Liver (tissue), 9 donors: ENCODE data around the gene HSP90AA1. TPM values are rescaled to one million over a fixed set of nuclear protein-coding genes. Genes with fewer than 3 reads are reported as not detected.
"Not testable (repeated sequence)": the region's sequence is repeated elsewhere in the genome, so short reads cannot be mapped to it uniquely, and the experiment has no call there.

Experiments
- DNase-seq: peaks from one replicate; pipeline ENCODE4 v3.0.0-alpha.2; 2017; ENCODE audit warnings: low spot score
- H3K27ac ChIP-seq, 2 donors: one replicate each; pipeline ENCODE4 v1.7.0; 2013; ENCODE audit warnings: inconsistent platforms in 2 of 2, low read length in 2 of 2, control low read depth in 1 of 2, low read depth in 1 of 2, mild to moderate bottlenecking in 1 of 2
- H3K27me3 ChIP-seq, 4 donors: one replicate each; pipeline versions ENCODE4 v1.6.1 to v1.7.0; 2013; ENCODE audit warnings: low read length in 3 of 4, inconsistent platforms in 1 of 4, mild to moderate bottlenecking in 1 of 4, moderate library complexity in 1 of 4; ENCODE audit not compliant: control insufficient read depth in 4 of 4, insufficient read depth in 4 of 4
- H3K36me3 ChIP-seq, 4 donors: one replicate each; pipeline versions ENCODE4 v1.6.1 to v1.7.0; 2013; ENCODE audit warnings: low read length in 3 of 4, mild to moderate bottlenecking in 3 of 4, low read depth in 1 of 4, moderate library complexity in 1 of 4; ENCODE audit not compliant: control insufficient read depth in 4 of 4, insufficient read depth in 3 of 4
- H3K4me1 ChIP-seq, 4 donors: one replicate each; pipeline versions ENCODE4 v1.6.1 to v1.7.0; 2013; ENCODE audit warnings: low read length in 3 of 4, mild to moderate bottlenecking in 3 of 4, moderate library complexity in 1 of 4; ENCODE audit not compliant: control insufficient read depth in 4 of 4, insufficient read depth in 4 of 4
- H3K4me3 ChIP-seq, 3 donors: one replicate each; pipeline versions ENCODE4 v1.6.1 to v1.7.0; 2013; ENCODE audit warnings: low read length in 3 of 3, control low read depth in 1 of 3, low read depth in 1 of 3, mild to moderate bottlenecking in 1 of 3
- H3K9ac ChIP-seq, 2 donors: one replicate each; pipeline ENCODE4 v1.7.0; 2013; ENCODE audit warnings: low read length in 2 of 2, mild to moderate bottlenecking in 2 of 2, moderate library complexity in 2 of 2, control low read depth in 1 of 2, low read depth in 1 of 2
- H3K9me3 ChIP-seq, 4 donors: one replicate each; pipeline versions ENCODE4 v1.6.1 to v1.7.0; 2013; ENCODE audit warnings: low read length in 3 of 4; ENCODE audit not compliant: control insufficient read depth in 4 of 4
- ATF3 ChIP-seq: IDR thresholded peaks from 2 replicates; pipeline ENCODE4 v1.6.1; 2016; ENCODE audit warnings: antibody characterized with exemption
- EGR1 ChIP-seq, 2 donors: IDR thresholded peaks; 2 replicates each; pipeline ENCODE4 v1.6.1; 2016 to 2018; ENCODE audit warnings: antibody characterized with exemption in 2 of 2, low read depth in 2 of 2
- FOXA1 ChIP-seq: IDR thresholded peaks from 2 replicates; pipeline ENCODE4 v1.6.1; 2016; ENCODE audit warnings: antibody characterized with exemption
- FOXA2 ChIP-seq: IDR thresholded peaks from 2 replicates; pipeline ENCODE4 v1.6.1; 2016; ENCODE audit warnings: antibody characterized with exemption
- GABPA ChIP-seq, 2 donors: IDR thresholded peaks in 1 of 2; conservative IDR thresholded peaks in 1 of 2; 2 replicates each; pipeline ENCODE4 v1.6.1; 2016; ENCODE audit warnings: antibody characterized with exemption in 2 of 2, mild to moderate bottlenecking in 1 of 2, moderate library complexity in 1 of 2
- HNF4A ChIP-seq, 2 donors: conservative IDR thresholded peaks; 2 replicates each; pipeline ENCODE4 v1.6.1; 2016; ENCODE audit warnings: antibody characterized with exemption in 2 of 2, mild to moderate bottlenecking in 2 of 2
- HNF4G ChIP-seq: IDR thresholded peaks from 2 replicates; pipeline ENCODE4 v1.6.1; 2016; ENCODE audit warnings: antibody characterized with exemption
- JUND ChIP-seq, 2 donors: IDR thresholded peaks; 2 replicates each; pipeline ENCODE4 v1.6.1; 2016; ENCODE audit warnings: antibody characterized with exemption in 2 of 2
- NR2F2 ChIP-seq: IDR thresholded peaks from 2 replicates; pipeline ENCODE4 v1.6.1; 2016; ENCODE audit warnings: antibody characterized with exemption
- RAD21 ChIP-seq, 2 donors: IDR thresholded peaks; 2 replicates each; pipeline ENCODE4 v1.6.1; 2016; ENCODE audit warnings: antibody characterized with exemption in 2 of 2, mild to moderate bottlenecking in 2 of 2
- REST ChIP-seq: IDR thresholded peaks from 2 replicates; pipeline ENCODE4 v1.6.1; 2016; ENCODE audit warnings: antibody characterized with exemption, mild to moderate bottlenecking
- RXRA ChIP-seq, 2 donors: IDR thresholded peaks; 2 replicates each; pipeline ENCODE4 v1.6.1; 2017 to 2018; ENCODE audit warnings: antibody characterized with exemption in 2 of 2, mild to moderate bottlenecking in 1 of 2
- SP1 ChIP-seq: IDR thresholded peaks from 2 replicates; pipeline ENCODE4 v1.6.1; 2018; ENCODE audit warnings: antibody characterized with exemption, mild to moderate bottlenecking
- YY1 ChIP-seq: IDR thresholded peaks from 2 replicates; pipeline ENCODE4 v1.6.1; 2016; ENCODE audit warnings: antibody characterized with exemption, mild to moderate bottlenecking
- WGBS: extraction: QIAGEN DNeasy Blood & Tissue Kit; methylation state at CpG from one replicate; pipeline ENCODE4 v1.1.7; 2013; 5-methylcytosine and 5-hydroxymethylcytosine counted together
- polyA plus RNA-seq, 2 donors: library from polyadenylated mRNA; stranded (reverse) in 1 of 2; unstranded in 1 of 2; fragments of 200-250 nt in 1 of 2; fragments of >200 nt in 1 of 2; fragmentation: Nextera tagmentation in 1 of 2; extraction: Ambion mirVana in 1 of 2; gene quantifications; one replicate each; pipeline versions ENCODE4 v1.2.1 to v1.2.3, GENCODE V29; 2013 to 2015
- total RNA-seq, 2 donors: library from RNA; depleted of rRNA; stranded (reverse); fragments of >200 nt; gene quantifications; one replicate each; pipeline ENCODE4 v1.2.3, GENCODE V29; 2014
- TF ChIP-seq, protein P1 (sequence below): fragments of 150-350 bp; IDR thresholded peaks from 2 replicates; pipeline ENCODE4 v1.5.1; 2017; ENCODE audit warnings: improper control_type of control experiment, low read depth, low read length; ENCODE audit not compliant: missing input control
- TF ChIP-seq, protein P2 (sequence below): IDR thresholded peaks from 2 replicates; pipeline ENCODE4 v1.6.1; 2016; ENCODE audit warnings: antibody characterized with exemption
- TF ChIP-seq, protein P3 (sequence below): IDR thresholded peaks from 2 replicates; pipeline ENCODE4 v1.6.1; 2016; ENCODE audit warnings: antibody characterized with exemption
- donor health status: healthy.
- donor health status: healthy.
- donor health status: healthy.
- donor health status: healthy.
- donor health status: healthy.

The HSP90AA1 gene
- total and polyA plus RNA-seq, 4 donors, result 174 to 386 (median 287) TPM

GRCh38 chr14:102078361-102078791 lies 8.5 kb downstream of the HSP90AA1 start:
- not testable (repeated sequence) for H3K4me3 ChIP-seq, DNase-seq, H3K27me3 ChIP-seq, H3K27ac ChIP-seq, H3K4me1 ChIP-seq, H3K9me3 ChIP-seq, H3K9ac ChIP-seq
- WGBS, result 94% methylated on average over 11 of the region's 11 CpGs
- peaks cover 19 to 50% (median 41%) of the 10 kb centered on the region in 4 donors for H3K36me3 ChIP-seq

DNA sequence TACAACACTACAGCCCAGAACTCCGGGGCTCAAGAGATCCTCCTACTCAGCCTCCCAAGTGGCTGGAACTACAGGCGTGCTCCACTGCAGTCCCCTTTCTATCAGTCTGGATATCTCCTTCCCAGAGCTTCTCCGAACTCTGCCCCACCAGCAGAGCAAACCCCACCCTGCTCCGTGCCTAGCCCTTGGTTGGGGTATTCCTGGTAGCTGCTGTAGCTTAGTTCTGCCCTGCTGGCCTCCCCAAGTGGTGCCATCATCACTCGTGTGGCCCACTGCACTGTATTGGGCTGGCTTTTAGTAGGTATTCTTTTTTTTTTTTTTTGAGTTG lies 9.5 kb downstream of the HSP90AA1 start:
- TF ChIP-seq RAD21 (IDR thresholded peaks at IDR 0.05) (no peak), JUND (IDR thresholded peaks at IDR 0.05) (no peak), HNF4A (conservative IDR thresholded peaks at IDR 0.05) (no peak), YY1 (no peak), SP1 (no peak), FOXA1 (no peak)
- TF ChIP-seq, protein P1, sequence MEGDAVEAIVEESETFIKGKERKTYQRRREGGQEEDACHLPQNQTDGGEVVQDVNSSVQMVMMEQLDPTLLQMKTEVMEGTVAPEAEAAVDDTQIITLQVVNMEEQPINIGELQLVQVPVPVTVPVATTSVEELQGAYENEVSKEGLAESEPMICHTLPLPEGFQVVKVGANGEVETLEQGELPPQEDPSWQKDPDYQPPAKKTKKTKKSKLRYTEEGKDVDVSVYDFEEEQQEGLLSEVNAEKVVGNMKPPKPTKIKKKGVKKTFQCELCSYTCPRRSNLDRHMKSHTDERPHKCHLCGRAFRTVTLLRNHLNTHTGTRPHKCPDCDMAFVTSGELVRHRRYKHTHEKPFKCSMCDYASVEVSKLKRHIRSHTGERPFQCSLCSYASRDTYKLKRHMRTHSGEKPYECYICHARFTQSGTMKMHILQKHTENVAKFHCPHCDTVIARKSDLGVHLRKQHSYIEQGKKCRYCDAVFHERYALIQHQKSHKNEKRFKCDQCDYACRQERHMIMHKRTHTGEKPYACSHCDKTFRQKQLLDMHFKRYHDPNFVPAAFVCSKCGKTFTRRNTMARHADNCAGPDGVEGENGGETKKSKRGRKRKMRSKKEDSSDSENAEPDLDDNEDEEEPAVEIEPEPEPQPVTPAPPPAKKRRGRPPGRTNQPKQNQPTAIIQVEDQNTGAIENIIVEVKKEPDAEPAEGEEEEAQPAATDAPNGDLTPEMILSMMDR, result no peak
- no peaks in the 10 kb centered on the region for H3K27me3 ChIP-seq
- no peaks in the 10 kb centered on the region for H3K9me3 ChIP-seq
- no peak overlapping the region for H3K27ac ChIP-seq
- WGBS, result 95% methylated on average over 5 of the region's 5 CpGs
- no peaks in the 10 kb centered on the region for H3K4me1 ChIP-seq
- H3K4me3 ChIP-seq, result no peak overlapping the region
- DNase-seq, result no peak
- H3K9ac ChIP-seq, result no peak overlapping the region
- H3K36me3 ChIP-seq, result peaks cover 14 to 40% (median 31%) of the 10 kb centered on the region in 4 donors

DNA sequence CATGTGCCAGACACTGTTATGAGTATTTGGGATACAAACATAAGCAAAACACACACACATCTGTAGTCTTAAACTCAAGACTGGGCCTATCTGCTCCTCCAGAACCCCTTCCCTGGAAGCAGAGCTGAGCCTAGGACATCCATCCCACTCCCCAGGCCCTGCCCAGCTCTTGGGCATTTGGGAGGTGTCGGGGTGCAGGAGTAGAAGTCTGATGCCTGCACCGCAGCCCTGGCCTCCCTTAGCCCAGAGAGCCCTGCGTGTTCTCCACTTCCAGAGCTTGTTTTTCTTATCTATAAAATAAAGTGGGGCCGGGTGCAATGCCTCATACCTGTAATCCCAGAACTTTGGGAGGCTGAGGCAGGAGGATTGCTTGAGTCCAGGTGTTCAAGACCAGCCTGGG lies 11.7 kb downstream of the HSP90AA1 start:
- H3K27ac ChIP-seq, result no peak overlapping the region
- peaks cover 8 to 18% (median 11%) of the 10 kb centered on the region in 4 donors for H3K36me3 ChIP-seq
- H3K27me3 ChIP-seq, result no peaks in the 10 kb centered on the region
- H3K4me1 ChIP-seq, result no peaks in the 10 kb centered on the region
- H3K9me3 ChIP-seq, result no peaks in the 10 kb centered on the region
- no peak overlapping the region for H3K4me3 ChIP-seq
- DNase-seq, result no peak
- no peak overlapping the region for H3K9ac ChIP-seq
- WGBS, result 83% methylated on average over 4 of the region's 4 CpGs
- TF ChIP-seq YY1 (no peak), JUND (IDR thresholded peaks at IDR 0.05) (no peak), RAD21 (IDR thresholded peaks at IDR 0.05) (no peak), NR2F2 (no peak), SP1 (no peak), HNF4G (no peak), ATF3 (no peak), GABPA (IDR thresholded peaks at IDR 0.05 in 1 of 2, conservative IDR thresholded peaks at IDR 0.05 in 1 of 2) (no peak), HNF4A (conservative IDR thresholded peaks at IDR 0.05) (no peak), FOXA2 (no peak), REST (no peak), RXRA (IDR thresholded peaks at IDR 0.05) (no peak), FOXA1 (no peak), EGR1 (IDR thresholded peaks at IDR 0.05; ENCODE audit: low read depth in 2 of 2) (no peak)
- TF ChIP-seq, protein P1, result no peak
- TF ChIP-seq, protein P2, sequence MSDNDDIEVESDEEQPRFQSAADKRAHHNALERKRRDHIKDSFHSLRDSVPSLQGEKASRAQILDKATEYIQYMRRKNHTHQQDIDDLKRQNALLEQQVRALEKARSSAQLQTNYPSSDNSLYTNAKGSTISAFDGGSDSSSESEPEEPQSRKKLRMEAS, result no peak
- TF ChIP-seq, protein P3, sequence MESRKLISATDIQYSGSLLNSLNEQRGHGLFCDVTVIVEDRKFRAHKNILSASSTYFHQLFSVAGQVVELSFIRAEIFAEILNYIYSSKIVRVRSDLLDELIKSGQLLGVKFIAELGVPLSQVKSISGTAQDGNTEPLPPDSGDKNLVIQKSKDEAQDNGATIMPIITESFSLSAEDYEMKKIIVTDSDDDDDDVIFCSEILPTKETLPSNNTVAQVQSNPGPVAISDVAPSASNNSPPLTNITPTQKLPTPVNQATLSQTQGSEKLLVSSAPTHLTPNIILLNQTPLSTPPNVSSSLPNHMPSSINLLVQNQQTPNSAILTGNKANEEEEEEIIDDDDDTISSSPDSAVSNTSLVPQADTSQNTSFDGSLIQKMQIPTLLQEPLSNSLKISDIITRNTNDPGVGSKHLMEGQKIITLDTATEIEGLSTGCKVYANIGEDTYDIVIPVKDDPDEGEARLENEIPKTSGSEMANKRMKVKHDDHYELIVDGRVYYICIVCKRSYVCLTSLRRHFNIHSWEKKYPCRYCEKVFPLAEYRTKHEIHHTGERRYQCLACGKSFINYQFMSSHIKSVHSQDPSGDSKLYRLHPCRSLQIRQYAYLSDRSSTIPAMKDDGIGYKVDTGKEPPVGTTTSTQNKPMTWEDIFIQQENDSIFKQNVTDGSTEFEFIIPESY, result no peak
